Stimulated activated CD8-positive, alpha-beta memory T cell treated with anti-CD3 and anti-CD28 coated beads, Interleukin-15, amount 100 ng/mL, for 4 hours (primary cell): ENCODE data around the gene LRRC18.

Experiments used
- DNase-seq, 2 donors: peaks; one replicate each; pipeline ENCODE4 v3.0.0-alpha.2; 2020; ENCODE audit warnings: low read depth in 2 of 2

LRRC18 gene

DNA sequence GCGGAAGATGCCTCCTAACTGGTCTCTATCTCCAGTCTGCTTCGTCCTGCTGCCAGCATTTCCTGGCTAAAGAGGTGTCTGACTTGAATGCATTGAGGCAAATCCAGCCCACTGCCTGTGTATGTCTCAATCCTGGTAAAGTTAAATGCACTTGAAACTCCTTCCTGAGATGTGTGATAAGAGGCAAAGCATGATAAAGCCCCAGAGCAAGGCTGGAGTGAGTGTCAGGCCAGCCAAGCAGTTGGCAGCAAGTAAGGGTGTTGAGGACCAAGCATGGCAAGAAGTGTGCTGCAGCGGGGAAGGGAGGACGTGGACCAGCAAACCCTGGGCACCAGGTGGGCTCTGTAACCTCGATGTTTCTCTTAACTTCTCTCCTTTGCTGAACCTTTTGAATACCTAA lies 29.1 kb downstream of the LRRC18 start:
- no peak for DNase-seq

DNA sequence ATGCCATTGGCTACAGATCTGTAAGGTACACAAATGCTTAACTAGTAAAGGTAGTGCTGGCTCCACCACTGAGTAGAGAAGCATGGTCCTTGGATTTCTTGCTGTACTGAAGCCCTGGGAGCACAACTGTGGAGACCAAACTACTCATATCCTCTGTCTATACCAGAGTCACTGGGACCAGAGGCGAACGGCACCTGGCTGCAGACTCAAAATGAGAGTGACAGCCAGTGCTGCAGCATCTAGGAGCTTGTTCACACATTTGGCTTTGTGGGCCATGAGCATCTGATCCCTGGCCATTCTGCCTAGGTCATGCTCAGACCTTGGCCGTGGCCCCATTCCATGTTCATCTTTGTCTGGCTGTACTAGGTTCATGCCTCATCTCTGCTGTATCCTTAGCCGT lies 31.9 kb downstream of the LRRC18 start:
- no peak for DNase-seq

DNA sequence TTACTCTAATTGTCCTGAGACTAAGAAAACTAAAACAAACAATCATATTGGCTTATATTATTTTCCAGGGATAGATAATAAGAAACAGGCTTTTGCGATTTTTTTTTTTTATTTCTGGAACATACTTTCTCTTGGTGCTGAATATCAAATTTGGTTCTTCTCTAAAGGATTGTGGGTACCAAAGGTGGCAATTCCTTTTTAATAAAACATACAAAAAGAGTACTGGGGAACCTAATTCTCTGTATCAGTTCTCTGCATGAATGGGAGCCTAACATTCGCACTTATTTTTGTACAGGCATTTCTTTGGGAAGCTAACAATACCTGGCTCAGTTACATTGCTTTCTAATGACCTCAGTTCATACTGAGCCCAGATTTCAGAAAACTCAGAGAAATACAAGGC lies 32.8 kb downstream of the LRRC18 start:
- DNase-seq, result no peak

DNA sequence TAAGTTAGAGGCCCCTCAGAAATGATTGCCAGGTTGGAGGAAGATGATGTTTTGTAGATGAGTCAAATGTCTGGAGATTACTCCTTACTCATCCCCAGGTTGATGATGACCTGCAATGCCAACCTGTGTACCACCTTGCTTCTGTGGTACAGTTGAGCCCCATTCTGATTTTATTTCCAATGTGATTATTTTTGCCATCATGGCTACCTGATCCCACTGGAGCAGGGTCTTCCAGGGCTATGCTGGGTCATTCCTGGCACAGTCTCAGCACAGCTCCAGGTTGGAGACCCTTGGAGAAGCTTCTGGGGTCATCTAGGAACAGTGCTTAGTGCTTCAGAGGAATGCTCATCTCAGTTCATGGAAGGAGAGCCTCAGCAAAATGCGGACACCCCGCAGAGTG lies 34.3 kb downstream of the LRRC18 start:
- no peak for DNase-seq

DNA sequence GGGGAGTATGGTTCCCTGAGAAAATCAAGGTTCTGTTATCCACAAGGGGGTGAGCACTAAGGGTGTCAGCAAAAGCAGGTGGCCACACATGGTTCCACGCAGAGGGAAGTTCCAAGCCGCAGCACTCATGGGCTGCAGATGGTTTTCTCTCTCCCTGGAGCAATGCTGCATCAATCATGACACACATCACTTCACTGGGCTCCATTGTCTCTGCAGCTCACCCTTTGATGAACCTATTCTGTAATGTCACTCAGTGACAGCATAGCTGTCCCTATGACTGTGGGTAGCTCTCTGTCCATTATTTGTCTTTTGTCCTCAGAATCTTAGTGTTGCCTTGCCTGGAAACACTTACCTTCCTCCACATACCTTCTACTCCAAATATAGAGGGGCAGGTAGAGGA lies 34.8 kb downstream of the LRRC18 start:
- no peak for DNase-seq

DNA sequence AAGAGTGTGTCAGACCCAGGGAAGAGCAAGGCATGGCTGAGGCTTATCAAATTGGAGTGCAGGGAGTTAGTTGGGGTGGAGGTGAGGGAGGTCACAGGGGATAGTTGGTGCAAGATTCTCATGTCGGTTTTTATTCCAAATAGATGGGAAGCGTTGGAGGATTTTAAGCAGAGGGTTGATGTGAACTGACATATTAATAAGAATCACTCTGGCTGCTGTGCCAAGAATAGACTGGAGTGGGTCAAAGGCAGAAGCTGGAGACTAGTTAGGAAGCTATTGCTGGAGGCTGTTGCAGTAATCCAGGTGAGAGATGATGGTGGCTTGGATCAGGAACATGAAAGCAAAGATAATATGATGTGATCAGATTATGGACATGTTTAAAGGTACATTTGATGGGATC lies 36.5 kb downstream of the LRRC18 start:
- DNase-seq, result no peak

DNA sequence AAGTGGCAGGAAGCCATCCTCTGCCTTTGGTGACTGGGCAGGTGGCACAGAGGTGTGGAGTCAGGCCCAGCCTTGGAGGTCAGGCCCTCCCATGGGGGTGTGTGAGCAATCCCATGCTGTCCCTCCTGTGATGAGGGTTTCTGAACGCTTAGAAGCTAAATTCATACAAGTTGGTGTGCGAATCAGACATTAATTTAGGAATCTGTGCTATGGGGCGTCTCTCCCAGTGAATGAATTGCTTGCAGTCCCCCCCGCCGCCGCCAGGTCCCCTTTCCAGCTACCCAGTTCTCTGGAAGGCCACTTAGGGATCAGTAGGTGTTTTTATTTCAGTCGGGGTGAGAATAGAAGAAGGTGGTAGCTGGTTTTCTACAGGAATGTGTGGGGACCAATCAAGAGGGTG lies 37.5 kb downstream of the LRRC18 start:
- DNase-seq, result no peak

DNA sequence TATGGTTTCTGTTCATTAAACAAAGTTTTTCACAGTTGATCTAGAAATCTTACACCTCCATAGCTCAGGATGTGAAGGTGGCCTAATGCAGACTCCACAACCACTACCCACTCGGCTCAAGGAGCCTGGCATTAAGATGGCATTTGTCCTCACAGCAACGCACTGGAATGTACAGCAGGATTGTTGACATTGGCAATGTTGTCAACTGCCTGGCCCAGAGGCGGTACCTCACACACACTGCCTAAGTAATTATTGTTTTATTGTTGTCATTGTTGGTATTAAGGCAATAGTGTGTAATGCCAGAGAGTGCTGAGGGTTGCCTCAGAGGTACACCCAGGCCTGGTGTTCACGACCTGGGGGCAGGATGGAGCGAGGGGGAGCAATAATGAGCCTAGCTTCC lies 38.3 kb downstream of the LRRC18 start:
- DNase-seq, result no peak

DNA sequence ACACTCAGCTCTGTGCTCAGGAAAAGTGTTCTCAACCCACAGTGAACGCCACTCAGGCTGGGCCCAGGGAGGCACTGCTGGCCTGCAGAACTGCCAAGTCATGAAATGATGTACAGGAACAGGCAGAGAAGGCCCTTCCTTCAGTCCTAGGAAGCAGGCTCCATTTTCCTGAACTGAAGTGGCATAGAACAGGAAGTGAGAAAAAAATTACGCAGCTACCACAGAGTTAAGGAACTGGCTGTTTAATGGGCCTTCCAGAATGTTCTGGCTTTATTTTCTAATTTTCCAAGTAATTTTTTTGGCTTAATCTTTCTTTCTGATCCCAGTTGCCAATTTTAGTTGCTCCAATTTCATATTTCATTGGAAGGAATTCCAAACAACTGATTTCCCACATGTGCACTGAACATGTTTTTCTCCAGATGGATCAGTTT lies 39.3 kb downstream of the LRRC18 start:
- no peak for DNase-seq

DNA sequence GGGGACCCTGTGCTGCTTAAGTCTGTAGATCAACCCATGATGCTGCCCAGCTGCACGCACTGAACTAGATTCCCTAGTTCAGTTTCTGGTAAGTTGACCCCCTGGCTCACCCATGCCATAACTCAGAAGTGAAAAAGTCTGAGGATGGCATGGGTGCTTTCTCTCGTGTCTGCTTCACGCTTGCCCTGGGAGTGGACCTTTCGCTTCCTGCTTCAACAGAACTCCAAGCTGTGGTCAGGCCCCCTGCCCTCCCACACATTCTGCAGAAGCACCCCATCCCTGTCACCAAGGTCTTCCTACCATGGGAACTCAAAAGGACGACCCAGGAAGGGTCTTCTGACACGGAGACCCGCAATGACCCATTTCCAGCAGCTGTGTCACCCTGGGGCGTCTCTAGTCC lies 39.9 kb downstream of the LRRC18 start:
- no peak for DNase-seq

DNA sequence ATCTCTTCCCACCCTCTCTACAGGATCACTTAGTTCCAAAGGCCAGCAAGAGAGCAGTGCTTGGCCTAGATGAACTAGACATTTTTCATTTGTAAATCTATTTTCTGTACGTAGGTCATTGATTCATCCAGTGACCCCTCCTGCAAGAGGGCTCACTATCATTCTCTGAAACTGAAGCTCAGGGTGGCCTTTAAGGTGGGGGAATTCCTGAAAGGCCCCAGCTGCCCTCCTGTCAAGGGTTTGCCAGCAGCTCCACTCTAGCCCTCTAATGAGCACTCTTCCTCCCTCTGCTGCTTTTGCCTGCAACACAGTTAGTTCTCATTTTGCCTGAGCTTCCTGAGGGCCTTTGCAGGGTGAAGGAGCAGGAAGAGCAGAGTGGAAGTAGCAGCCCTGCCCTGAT lies 41.2 kb downstream of the LRRC18 start:
- DNase-seq, result no peak

DNA sequence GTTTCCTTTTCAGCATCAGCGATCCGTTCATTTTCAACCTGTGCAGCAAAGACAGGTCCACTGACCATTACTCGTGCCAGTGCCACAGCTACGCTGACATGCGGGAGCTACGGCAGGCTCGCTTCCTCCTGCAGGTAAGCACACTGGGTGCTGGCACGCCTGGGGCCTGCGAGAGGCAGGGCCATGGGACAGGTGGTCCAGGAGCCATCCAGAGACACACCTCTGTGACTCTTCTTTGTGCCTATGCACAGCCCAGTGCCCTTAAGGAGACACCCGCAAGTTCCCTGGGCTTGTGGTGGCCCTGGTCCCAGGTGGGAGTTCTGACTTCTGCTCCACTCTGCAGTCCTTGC lies 42.2 kb downstream of the LRRC18 start:
- DNase-seq, result no peak

DNA sequence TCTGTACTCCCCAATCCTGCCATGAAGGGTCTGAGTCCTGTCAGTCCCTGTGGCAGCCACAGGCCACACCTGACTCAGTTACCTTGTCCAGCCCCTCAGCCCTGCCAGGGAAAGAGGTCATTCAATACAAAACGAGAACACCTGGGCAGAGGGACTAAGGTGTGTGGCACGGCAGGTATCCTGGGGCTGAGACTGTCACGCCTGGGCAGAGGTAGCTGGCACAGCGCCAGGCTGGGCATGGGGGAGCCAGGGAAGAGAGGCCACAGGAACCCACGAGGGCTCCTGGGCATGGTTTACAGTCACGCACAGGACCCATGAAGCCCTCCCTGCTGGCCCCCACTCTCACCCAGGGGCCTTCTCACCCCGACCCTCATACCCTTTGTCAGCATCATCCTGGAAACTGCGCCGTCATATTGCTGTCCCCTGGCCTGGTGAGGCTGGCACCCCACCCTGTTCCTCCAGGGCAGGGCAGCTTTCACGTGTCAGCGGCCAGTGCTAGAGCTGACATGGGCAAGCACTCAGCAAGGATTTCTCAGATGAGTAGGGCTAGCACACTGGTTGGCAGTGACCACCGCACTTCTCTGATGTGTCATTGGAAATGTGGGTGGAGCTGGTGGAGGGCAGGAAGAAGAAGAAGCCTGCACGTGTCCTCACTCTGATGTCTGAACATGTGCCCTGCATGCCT lies 42.7 kb downstream of the LRRC18 start:
- no peak for DNase-seq

DNA sequence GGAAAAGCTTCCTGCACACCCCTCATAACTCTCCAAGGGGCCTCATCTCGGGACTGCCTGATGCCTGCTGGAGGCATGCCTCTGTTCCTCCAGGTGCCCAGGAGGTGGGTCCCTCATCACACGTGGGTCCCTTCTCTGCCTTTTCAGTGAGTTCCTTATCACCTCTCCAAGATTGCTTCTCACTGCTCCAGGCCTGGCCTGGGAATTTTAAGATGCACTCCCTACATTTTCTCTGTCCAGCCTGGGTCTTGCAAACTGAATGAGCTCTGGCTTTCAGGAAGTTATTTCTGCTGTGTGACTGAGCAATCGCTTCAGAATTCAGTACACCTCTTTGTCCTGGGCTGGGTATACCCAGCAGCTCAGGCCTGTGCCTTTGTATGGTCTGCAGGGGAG lies 43.8 kb downstream of the LRRC18 start:
- no peak for DNase-seq

DNA sequence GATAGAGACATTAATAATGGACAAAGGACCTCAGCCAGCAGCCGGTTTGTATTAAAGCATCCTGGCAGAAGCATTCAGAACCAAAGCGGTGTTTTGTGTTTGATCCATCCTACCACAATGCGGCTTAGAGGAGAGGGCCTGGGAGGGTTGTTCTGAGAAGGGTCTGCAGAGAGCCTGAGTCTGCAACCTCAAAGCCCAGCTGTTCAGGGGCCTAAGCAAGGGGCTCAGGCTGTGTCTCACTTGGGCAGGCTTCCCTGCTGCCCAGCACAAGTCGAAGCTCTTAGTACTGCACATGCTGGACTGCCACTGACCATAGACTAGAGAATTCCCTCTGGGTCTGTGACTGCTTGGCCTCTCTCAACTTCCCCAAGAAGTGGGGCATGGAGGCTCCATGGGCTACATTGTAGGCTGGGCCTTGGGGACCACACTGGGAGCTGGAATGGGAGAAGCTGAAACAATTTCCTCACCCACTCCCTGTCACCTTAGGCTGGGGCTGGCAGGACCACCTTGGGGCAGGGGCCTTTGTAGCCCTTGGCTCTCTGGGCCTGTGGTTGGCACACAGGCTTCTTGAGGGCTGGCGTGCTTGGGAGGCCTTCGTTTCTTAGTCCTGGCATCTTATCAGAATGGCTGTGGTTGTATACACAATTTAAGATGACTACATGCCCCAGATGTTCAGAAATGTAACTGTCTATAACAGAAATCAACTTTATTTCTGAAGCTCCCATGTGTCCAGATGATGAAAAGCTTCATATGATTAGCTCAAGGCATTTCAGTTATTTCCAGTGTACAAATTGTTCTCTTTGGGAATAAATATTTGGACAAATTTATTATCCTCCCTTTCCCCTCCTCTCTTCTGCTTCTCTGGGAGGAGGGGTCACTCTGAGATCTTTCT lies 44.5 kb downstream of the LRRC18 start:
- no peak for DNase-seq

DNA sequence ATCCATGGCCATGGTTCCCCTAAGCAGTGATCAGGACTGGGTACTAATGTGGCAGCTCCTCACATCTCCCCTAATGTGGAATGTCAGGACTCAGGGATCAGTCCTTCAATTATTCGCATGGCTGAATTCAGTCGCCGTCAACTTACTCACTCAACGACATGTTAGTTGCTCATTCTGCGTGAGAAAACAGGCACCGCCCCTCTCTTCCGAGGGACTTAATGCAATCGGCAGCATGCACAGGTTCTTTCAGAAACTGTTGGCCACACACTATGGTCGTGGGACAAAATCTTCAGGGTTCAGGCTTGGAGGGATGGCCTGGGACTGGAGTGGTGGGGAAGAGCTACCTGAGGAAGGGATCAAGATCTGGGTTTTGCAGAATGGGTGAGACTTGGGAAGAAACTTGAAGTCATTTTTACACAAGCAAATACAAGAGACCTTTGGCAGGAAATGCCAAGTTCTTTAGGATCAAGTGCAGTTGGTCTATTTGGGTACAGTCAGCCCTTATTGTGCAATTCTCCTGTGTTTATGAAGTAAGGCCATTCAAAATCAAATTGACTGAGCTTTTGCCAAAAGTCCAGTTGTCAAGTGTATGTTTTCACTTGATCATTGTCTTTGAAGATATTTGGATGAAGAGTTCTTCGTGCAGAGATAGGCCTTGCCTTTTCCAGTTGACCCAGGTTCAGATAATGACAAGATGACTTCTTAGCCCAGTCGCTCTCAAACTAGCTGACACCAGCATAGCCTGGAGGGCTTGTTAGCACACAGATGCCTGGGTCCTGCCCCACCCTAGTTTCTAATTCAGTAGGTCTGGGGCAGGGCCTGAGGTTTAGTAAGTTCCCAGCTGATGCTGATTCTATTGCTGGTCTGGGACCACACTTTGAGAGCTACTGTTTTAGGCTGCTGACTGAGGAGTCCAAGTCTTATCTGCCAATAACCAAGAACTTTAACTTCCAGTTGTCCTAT lies 48.5 kb downstream of the LRRC18 start:
- DNase-seq, result no peak

DNA sequence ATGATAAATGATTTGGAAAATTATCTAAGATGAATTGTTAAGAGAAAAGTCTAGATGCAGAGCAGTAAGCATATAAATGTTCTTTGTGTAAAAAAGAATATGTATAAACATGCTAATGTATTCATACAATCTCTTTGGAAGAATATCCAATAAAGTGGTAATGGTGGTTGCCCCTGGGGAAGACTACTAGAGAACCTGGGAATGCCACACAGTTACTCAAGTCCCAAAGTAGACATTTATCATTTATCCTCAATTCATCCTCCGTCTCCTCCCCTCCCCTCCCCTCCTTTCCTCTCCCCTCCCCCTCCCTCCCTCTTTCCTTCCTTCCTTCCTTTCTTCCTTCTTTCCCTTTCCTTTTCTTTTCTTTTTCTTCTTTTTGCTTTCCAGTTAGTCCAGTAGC lies 51.7 kb downstream of the LRRC18 start:
- no peak for DNase-seq

DNA sequence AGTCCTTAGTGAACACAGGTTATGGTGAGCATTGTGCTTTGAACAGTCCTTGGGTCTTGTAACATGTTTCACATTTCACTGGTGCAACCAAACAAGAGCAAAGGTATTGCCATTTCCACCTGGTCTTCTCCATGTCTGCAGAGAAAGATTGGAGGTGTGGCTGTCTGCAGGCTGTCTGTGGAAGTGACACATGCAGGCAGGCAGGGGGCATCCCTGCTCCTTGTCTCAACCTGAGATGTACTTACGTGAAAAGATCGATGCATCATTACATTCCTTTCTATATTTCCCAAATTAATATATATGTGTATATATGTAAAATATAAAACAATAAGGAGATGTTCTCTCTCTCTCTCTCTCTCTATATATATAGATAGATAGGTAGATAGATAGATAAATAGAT lies 54.3 kb downstream of the LRRC18 start:
- DNase-seq, result no peak

DNA sequence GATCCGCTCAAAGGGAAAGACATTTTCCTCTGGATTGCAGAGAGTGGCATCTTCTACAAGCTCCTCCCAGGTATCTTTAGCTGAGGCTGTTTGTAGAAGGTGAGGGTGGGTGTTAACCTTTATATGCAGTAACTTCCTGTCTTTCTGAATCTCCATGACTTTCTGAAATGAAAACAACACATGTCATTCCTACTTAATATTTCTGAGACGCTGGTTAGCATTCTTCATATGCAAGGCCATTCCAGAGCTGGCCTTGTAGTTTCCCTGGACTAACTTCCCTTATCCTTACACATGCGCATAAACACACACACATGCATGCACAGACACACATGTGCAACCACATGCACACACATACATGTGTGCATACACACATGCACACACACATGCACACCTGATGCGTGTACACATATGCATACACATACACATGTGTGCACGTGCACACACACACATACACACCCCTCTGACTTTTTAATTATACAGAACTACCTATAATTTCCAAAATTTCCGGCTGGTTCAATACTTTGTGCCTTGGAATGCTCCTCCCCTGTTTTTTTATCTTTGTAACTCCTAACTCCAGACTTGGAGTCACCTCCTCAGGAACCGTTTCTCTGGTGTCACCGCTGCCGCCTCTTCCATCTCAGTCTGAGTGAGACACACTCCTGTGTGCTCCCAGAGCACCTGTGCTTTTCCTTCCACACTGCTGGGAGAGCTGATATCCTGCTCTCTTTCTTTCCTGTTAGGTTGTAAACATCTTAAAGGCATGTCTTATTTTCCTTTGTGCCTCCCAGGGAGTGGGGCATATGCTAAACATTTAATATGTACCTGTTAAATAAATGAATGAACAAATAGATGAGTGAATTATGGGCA lies 55.2 kb downstream of the LRRC18 start:
- DNase-seq, result no peak

DNA sequence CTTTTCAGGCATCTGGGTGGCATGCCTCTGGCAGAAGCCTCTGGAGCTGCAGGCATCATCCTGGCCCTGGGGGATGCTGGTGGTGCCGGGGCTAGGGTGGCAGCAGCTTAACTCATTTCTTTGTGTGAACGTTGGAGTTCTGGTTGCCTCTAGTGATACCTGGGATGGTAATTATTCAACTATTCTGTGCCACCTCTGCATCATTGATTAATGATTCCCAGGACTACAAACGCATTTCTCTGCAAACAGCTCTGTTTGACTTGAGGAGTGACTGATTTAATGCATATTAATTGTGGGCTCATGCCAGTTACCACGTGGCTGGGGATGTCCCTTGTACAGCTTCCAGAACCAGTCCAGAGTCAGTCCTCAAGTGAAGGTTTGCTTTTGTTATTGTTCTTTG lies 55.9 kb downstream of the LRRC18 start:
- DNase-seq, result no peak

DNA sequence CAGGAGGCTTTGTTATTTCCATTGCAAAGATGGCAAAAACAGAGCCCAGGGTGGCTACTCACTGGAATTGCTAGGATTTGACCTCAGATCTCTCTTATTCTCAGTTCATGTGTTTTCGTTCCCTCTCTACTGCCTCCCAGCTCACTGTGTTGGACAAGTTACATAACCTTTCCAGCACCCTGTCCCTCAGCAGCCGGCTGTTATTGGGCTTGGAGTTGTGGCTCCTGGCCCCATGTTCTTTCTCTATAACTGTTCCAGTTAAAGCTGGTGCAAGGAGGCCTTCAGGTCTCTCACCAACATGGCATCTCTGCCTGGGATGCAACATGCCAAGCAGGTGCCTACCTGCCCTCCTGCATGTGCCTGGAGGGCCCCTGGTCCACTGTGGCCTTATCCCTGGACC lies 56.8 kb downstream of the LRRC18 start:
- no peak for DNase-seq
